T-cell (primary cell): Measurements from ENCODE around the gene ZNF562. TPM values are rescaled to one million over a fixed set of nuclear protein-coding genes. Genes with fewer than 3 reads are reported as not detected.

ENCODE experiments used
- ATAC-seq, 4 experiments: fragments of 200-7000 bp in 3 of 4; fragments of 150-1000 bp in 1 of 4; cut with Tn5 transposase; replicated peaks in 1 of 4; 1 replicate in 3 of 4; 2 replicates in 1 of 4; pipeline ENCODE4 v1.10.0; 2021; ENCODE audit warnings: moderate library complexity in 3 of 4, mild to moderate bottlenecking in 2 of 4, moderate number of reproducible peaks in 1 of 4
- CTCF ChIA-PET, 2 donors: fragments of 300-600 bp; sonication (Branson Sonifier 250); formaldehyde crosslinking; loops; one replicate each; lab custom pipeline; 2022; ENCODE audit warnings: antibody characterized with exemption in 2 of 2; lab: Charles Lee
- POLR2A ChIA-PET, 2 donors: fragments of 300-600 bp; sonication (Branson Sonifier 250); formaldehyde crosslinking; loops; one replicate each; lab custom pipeline; 2022; ENCODE audit warnings: antibody characterized with exemption in 2 of 2; lab: Charles Lee
- DNase-seq, 35 experiments: peaks; one replicate each; pipeline versions ENCODE4 v3.0.0 to v3.0.0-alpha.2; 2013 to 2023
- H3K27ac ChIP-seq: one replicate; pipeline ENCODE4 v1.5.1; 2013; ENCODE audit warnings: low read length
- H3K27me3 ChIP-seq, 2 experiments: replicated peaks in 1 of 2; 1 replicate in 1 of 2; 2 replicates in 1 of 2; pipeline versions ENCODE4 v1.6.1 to v1.7.0; 2013; ENCODE audit warnings: low read length in 1 of 2, mixed read lengths in 1 of 2; ENCODE audit not compliant: control insufficient read depth in 2 of 2, insufficient read depth in 2 of 2; ENCODE audit errors: extremely low read depth in 1 of 2
- H3K36me3 ChIP-seq, 2 donors: 1 replicate in 1 of 2; 2 replicates in 1 of 2; pipeline versions ENCODE4 v1.6.1 to v1.7.0; 2013; ENCODE audit warnings: low read length in 1 of 2; ENCODE audit not compliant: control insufficient read depth in 2 of 2, insufficient read depth in 1 of 2; ENCODE audit errors: extremely low read depth in 1 of 2
- H3K4me1 ChIP-seq, 2 experiments: 1 replicate in 1 of 2; 2 replicates in 1 of 2; pipeline versions ENCODE4 v1.6.1 to v1.7.0; 2013; ENCODE audit warnings: low read length in 2 of 2, mixed read lengths in 1 of 2; ENCODE audit not compliant: insufficient read depth in 2 of 2, control insufficient read depth in 1 of 2; ENCODE audit errors: extremely low read depth in 1 of 2
- H3K4me3 ChIP-seq, 2 donors: 1 replicate in 1 of 2; 2 replicates in 1 of 2; pipeline versions ENCODE4 v1.5.1 to v1.7.0; 2013; ENCODE audit warnings: mild to moderate bottlenecking in 2 of 2, low read length in 1 of 2, moderate library complexity in 1 of 2; ENCODE audit not compliant: control insufficient read depth in 1 of 2; ENCODE audit errors: extremely low read depth in 1 of 2
- H3K9me3 ChIP-seq: 2 replicates; pipeline ENCODE4 v1.7.0; 2013
- H3K27ac Mint-ChIP-seq, 2 donors: one replicate each; pipeline ENCODE4 v1.8.0; 2020 to 2021; ENCODE audit warnings: mild to moderate bottlenecking in 2 of 2, mixed read lengths in 2 of 2
- H3K27me3 Mint-ChIP-seq, 2 donors: one replicate each; pipeline ENCODE4 v1.8.0; 2021 to 2022; ENCODE audit warnings: mixed read lengths in 2 of 2
- H3K36me3 Mint-ChIP-seq: one replicate; pipeline ENCODE4 v1.8.0; 2021; ENCODE audit warnings: mixed read lengths
- H3K4me1 Mint-ChIP-seq, 3 donors: one replicate each; pipeline ENCODE4 v1.8.0; 2020 to 2022; ENCODE audit warnings: mixed read lengths in 3 of 3, mild to moderate bottlenecking in 1 of 3
- H3K4me3 Mint-ChIP-seq, 3 donors: one replicate each; pipeline ENCODE4 v1.8.0; 2020 to 2022; ENCODE audit warnings: mild to moderate bottlenecking in 3 of 3, mixed read lengths in 3 of 3, moderate library complexity in 3 of 3
- H3K9me3 Mint-ChIP-seq, 3 donors: one replicate each; pipeline ENCODE4 v1.8.0; 2020 to 2022; ENCODE audit warnings: mixed read lengths in 3 of 3
- WGBS: methylation state at CpG from one replicate; pipeline ENCODE4 v1.1.5; 2013; ENCODE audit warnings: missing lambda C conversion rate; ENCODE audit not compliant: insufficient coverage; 5-methylcytosine and 5-hydroxymethylcytosine counted together
- total RNA-seq, 35 experiments: library from RNA in 6 of 35; stranded (reverse) in 6 of 35; fragments of 120-200 nt in 1 of 35; gene quantifications; one replicate each; pipeline versions ENCODE4 v1.2.1 to v1.2.4 and lab custom pipeline; 2013 to 2026

Gene ZNF562
- total RNA-seq, 5 donors from 2014 or later (not counting 1 experiment from before 2014, with no cell fraction given) = 13.8 to 23.1 (median 21.7) TPM

- Histone ChIP-seq H3K9me3 (no peaks in the 10 kb centered on the region), H3K36me3 (peaks cover 0 to 2% of the 10 kb centered on the region in 2 donors), H3K4me1 (no peaks in the 10 kb centered on the region), H3K27ac (no peak overlapping the region), H3K27me3 (no peaks in the 10 kb centered on the region), H3K4me3 (no peak overlapping the region)
- H3K4me1 Mint-ChIP-seq = peaks cover 0 to 6% (median 0%) of the 10 kb centered on the region in 3 donors
- ATAC-seq (no peak), DNase-seq (no peak)
- CTCF ChIA-PET = no interaction called here
- no peaks in the 10 kb centered on the region for H3K27me3 Mint-ChIP-seq
- H3K9me3 Mint-ChIP-seq = peaks cover 0 to 11% (median 5%) of the 10 kb centered on the region in 3 donors
- WGBS = 100% methylated on average over 1 of the region's 1 CpG
- no peak overlapping the region for H3K27ac Mint-ChIP-seq
- H3K36me3 Mint-ChIP-seq = peaks cover 29% of the 10 kb centered on the region
- POLR2A ChIA-PET = no interaction called here
- H3K4me3 Mint-ChIP-seq = no peak overlapping the region
Measured at GRCh38 chr19:9640956-9641355, 33.9 kb downstream of the ZNF562 start.

GRCh38 chr19:9636018-9636417 lies 38.9 kb downstream of the ZNF562 start:
- Histone ChIP-seq H3K27ac (no peak overlapping the region), H3K27me3 (no peaks in the 10 kb centered on the region), H3K36me3 (peaks cover 13 to 15% of the 10 kb centered on the region in 2 donors), H3K4me1 (no peaks in the 10 kb centered on the region), H3K9me3 (no peaks in the 10 kb centered on the region), H3K4me3 (no peak overlapping the region)
- 100% methylated on average over 3 of the region's 5 CpGs for whole genome bisulfite sequencing
- H3K27ac Mint-ChIP-seq = no peak overlapping the region
- H3K36me3 Mint-ChIP-seq = peaks cover 32% of the 10 kb centered on the region
- no peaks in the 10 kb centered on the region for H3K27me3 Mint-ChIP-seq
- ChIA-PET CTCF (interaction anchor here (0.6 kb wide), 2 partner anchors 11 to 154 kb away, joined by 3 to 16 read pairs; no protein-coding TSS in a partner anchor), POLR2A (no interaction called here)
- DNase-seq (no peak), ATAC-seq (no peak)
- H3K4me3 Mint-ChIP-seq = no peak overlapping the region
- no peaks in the 10 kb centered on the region for H3K4me1 Mint-ChIP-seq
- peaks cover 0 to 2% (median 0%) of the 10 kb centered on the region in 3 donors for H3K9me3 Mint-ChIP-seq

- no peak for ATAC-seq
- no peak for DNase-seq
- Histone ChIP-seq H3K27me3 (no peaks in the 10 kb centered on the region), H3K9me3 (no peaks in the 10 kb centered on the region), H3K4me3 (no peak overlapping the region), H3K27ac (no peak overlapping the region), H3K36me3 (peaks cover 5 to 6% of the 10 kb centered on the region in 2 donors), H3K4me1 (no peaks in the 10 kb centered on the region)
- Mint-ChIP-seq H3K4me3 (no peak overlapping the region), H3K27me3 (no peaks in the 10 kb centered on the region), H3K9me3 (no peaks in the 10 kb centered on the region), H3K27ac (no peak overlapping the region), H3K36me3 (peaks cover 20% of the 10 kb centered on the region), H3K4me1 (peaks cover 4 to 7% (median 5%) of the 10 kb centered on the region in 3 donors)
- POLR2A ChIA-PET = no interaction called here
- CTCF ChIA-PET = interaction anchor here in 1 of 2 donors (0.6 to 0.9 kb wide), 2 partner anchors 169 to 171 kb away, joined by 3 to 5 read pairs; no protein-coding TSS in a partner anchor
- no CpG with 5 or more reads among the region's 2 CpGs for WGBS
Measured at GRCh38 chr19:9627856-9628255, 47.0 kb downstream of the ZNF562 start.

GRCh38 chr19:9622531-9622930 lies 52.4 kb downstream of the ZNF562 start:
- Mint-ChIP-seq H3K27ac (no peak overlapping the region), H3K4me1 (peaks cover 24 to 32% (median 29%) of the 10 kb centered on the region in 3 donors), H3K36me3 (peaks cover 19% of the 10 kb centered on the region), H3K9me3 (peaks cover 0 to 5% (median 4%) of the 10 kb centered on the region in 3 donors), H3K27me3 (peaks cover 0 to 3% of the 10 kb centered on the region in 2 donors), H3K4me3 (peak overlapping the region in 2 of 3 donors; percentile 10 to 51)
- DNase-seq (no peak), ATAC-seq (no peak)
- Histone ChIP-seq H3K36me3 (peaks cover 0 to 18% of the 10 kb centered on the region in 2 donors), H3K9me3 (no peaks in the 10 kb centered on the region), H3K27ac (no peak overlapping the region), H3K4me1 (peaks cover 16 to 19% of the 10 kb centered on the region in 2 experiments), H3K4me3 (no peak overlapping the region), H3K27me3 (no peaks in the 10 kb centered on the region)
- no CpG with 5 or more reads among the region's 2 CpGs for WGBS
- ChIA-PET CTCF (no interaction called here), POLR2A (no interaction called here)

GRCh38 chr19:9621156-9622037 lies 53.5 kb downstream of the ZNF562 start, which contains the start of gene ZNF561:
TSS of gene ZNF561 (minus strand) at chr19:9621232. CDS start at chr19:9619456, 1,776 bp downstream.
- H3K36me3 ChIP-seq = peaks cover 0 to 28% of the 10 kb centered on the region in 2 donors
- no peaks in the 10 kb centered on the region for H3K27me3 ChIP-seq
- ChIA-PET CTCF (interaction anchor here in 1 of 2 donors (0.7 kb wide), 1 partner anchor 483 kb away, joined by 3 read pairs; no protein-coding TSS in a partner anchor), POLR2A (no interaction called here)
- Mint-ChIP-seq H3K27me3 (peaks cover 0 to 3% of the 10 kb centered on the region in 2 donors), H3K36me3 (peaks cover 25% of the 10 kb centered on the region), H3K4me3 (peak within 1 kb of the TSS; percentile 97 to 100 (median 97)), H3K27ac (peak within 1 kb of the TSS; percentile 99 to 100), H3K4me1 (peaks cover 24 to 32% (median 29%) of the 10 kb centered on the region in 3 donors), H3K9me3 (peaks cover 0 to 5% (median 4%) of the 10 kb centered on the region in 3 donors)
- peaks cover 16 to 19% of the 10 kb centered on the region in 2 experiments for H3K4me1 ChIP-seq
- H3K9me3 ChIP-seq = no peaks in the 10 kb centered on the region
- peak; percentile 90 to 95 (median 94) for ATAC-seq
- WGBS = under 1% methylated on average over 30 of the region's 33 CpGs
- peak within 1 kb of the TSS; percentile 94 for H3K27ac ChIP-seq
- peak; percentile 77 to 96 (median 86) for DNase-seq
- peak within 1 kb of the TSS; percentile 88 to 92 for H3K4me3 ChIP-seq

GRCh38 chr19:9620842-9621155 lies 54.1 kb downstream of the ZNF562 start:
- 0% methylated on average over 10 of the region's 16 CpGs for WGBS
- CTCF ChIA-PET = no interaction called here

More at GRCh38 chr19:9620842-9621155, 54.1 kb downstream of the ZNF562 start:
- peaks cover under 1 to 34% of the 10 kb centered on the region in 2 donors for H3K36me3 ChIP-seq
- POLR2A ChIA-PET = no interaction called here
- peaks cover 22 to 28% (median 27%) of the 10 kb centered on the region in 3 donors for H3K4me1 Mint-ChIP-seq
- H3K27ac Mint-ChIP-seq = peak overlapping the region; percentile 99 to 100
- ATAC-seq (no peak), DNase-seq (no peak)
- peak overlapping the region; percentile 94 for H3K27ac ChIP-seq
- H3K4me1 ChIP-seq = peaks cover 16 to 19% of the 10 kb centered on the region in 2 experiments
- H3K36me3 Mint-ChIP-seq = peaks cover 25% of the 10 kb centered on the region
- H3K27me3 Mint-ChIP-seq = peaks cover 0 to 3% of the 10 kb centered on the region in 2 donors
- no peaks in the 10 kb centered on the region for H3K27me3 ChIP-seq
- peak overlapping the region; percentile 97 to 100 (median 97) for H3K4me3 Mint-ChIP-seq
- no peaks in the 10 kb centered on the region for H3K9me3 ChIP-seq
- H3K4me3 ChIP-seq = peak overlapping the region; percentile 88 to 92
- peaks cover 0 to 5% (median 5%) of the 10 kb centered on the region in 3 donors for H3K9me3 Mint-ChIP-seq
